Measurements from ENCODE around the gene PADI3.

Gene PADI3

GRCh38 chr1:17213782-17214148 is 35.1 kb upstream of the PADI3 start:
- H3K4me3 ChIP-seq (ENCODE audit: low read length), result no peak overlapping the region
- DNase-seq (ENCODE audit: low read depth, low spot score), result no peak

- no peak for DNase-seq (ENCODE audit: low read depth, low spot score)
- no peak overlapping the region for H3K4me3 ChIP-seq (ENCODE audit: low read length)
Observed at GRCh38 chr1:17214876-17215544, 33.9 kb upstream of the PADI3 start.

GRCh38 chr1:17215545-17215890 is 33.4 kb upstream of the PADI3 start:
- H3K4me3 ChIP-seq (ENCODE audit: low read length), result no peak overlapping the region
- DNase-seq (ENCODE audit: low read depth, low spot score), result no peak

- no peak overlapping the region for H3K4me3 ChIP-seq (ENCODE audit: low read length)
- no peak for DNase-seq (ENCODE audit: low read depth, low spot score)
Observed at GRCh38 chr1:17216078-17216477, 32.8 kb upstream of the PADI3 start.

- no peak overlapping the region for H3K4me3 ChIP-seq (ENCODE audit: low read length)
Observed at GRCh38 chr1:17217607-17218006, 31.3 kb upstream of the PADI3 start.

GRCh38 chr1:17218939-17219338 is 30.0 kb upstream of the PADI3 start:
- no peak for DNase-seq (ENCODE audit: low read depth, low spot score)
- no peak overlapping the region for H3K4me3 ChIP-seq (ENCODE audit: low read length)

More at GRCh38 chr1:17217607-17218006, 31.3 kb upstream of the PADI3 start:
- DNase-seq (ENCODE audit: low read depth, low spot score), result no peak

- no peak for DNase-seq (ENCODE audit: low read depth, low spot score)
- no peak overlapping the region for H3K4me3 ChIP-seq (ENCODE audit: low read length)
Observed at GRCh38 chr1:17220287-17220686, 28.6 kb upstream of the PADI3 start.

GRCh38 chr1:17222557-17222956 is 26.3 kb upstream of the PADI3 start:
- no peak overlapping the region for H3K4me3 ChIP-seq (ENCODE audit: low read length)
- DNase-seq (ENCODE audit: low read depth, low spot score), result no peak

GRCh38 chr1:17224434-17224833 is 24.5 kb upstream of the PADI3 start:
- H3K4me3 ChIP-seq (ENCODE audit: low read length), result no peak overlapping the region
- DNase-seq (ENCODE audit: low read depth, low spot score), result no peak

GRCh38 chr1:17225140-17225539 is 23.8 kb upstream of the PADI3 start:
- H3K4me3 ChIP-seq (ENCODE audit: low read length), result no peak overlapping the region
- no peak for DNase-seq (ENCODE audit: low read depth, low spot score)

- H3K4me3 ChIP-seq (ENCODE audit: low read length), result no peak overlapping the region
- no peak for DNase-seq (ENCODE audit: low read depth, low spot score)
Observed at GRCh38 chr1:17227358-17227915, 21.5 kb upstream of the PADI3 start.

GRCh38 chr1:17228619-17229018 is 20.3 kb upstream of the PADI3 start:
- no peak for DNase-seq (ENCODE audit: low read depth, low spot score)
- H3K4me3 ChIP-seq (ENCODE audit: low read length), result no peak overlapping the region

GRCh38 chr1:17229379-17229778 is 19.5 kb upstream of the PADI3 start:
- H3K4me3 ChIP-seq (ENCODE audit: low read length), result no peak overlapping the region
- DNase-seq (ENCODE audit: low read depth, low spot score), result no peak

GRCh38 chr1:17230106-17230505 is 18.8 kb upstream of the PADI3 start:
- H3K4me3 ChIP-seq (ENCODE audit: low read length), result no peak overlapping the region
- no peak for DNase-seq (ENCODE audit: low read depth, low spot score)

- H3K4me3 ChIP-seq (ENCODE audit: low read length), result no peak overlapping the region
- no peak for DNase-seq (ENCODE audit: low read depth, low spot score)
Observed at GRCh38 chr1:17230671-17231310, 18.1 kb upstream of the PADI3 start.

- H3K4me3 ChIP-seq (ENCODE audit: low read length), result no peak overlapping the region
- no peak for DNase-seq (ENCODE audit: low read depth, low spot score)
Observed at GRCh38 chr1:17232759-17233661, 15.9 kb upstream of the PADI3 start.

- H3K4me3 ChIP-seq (ENCODE audit: low read length), result no peak overlapping the region
- DNase-seq (ENCODE audit: low read depth, low spot score), result no peak
Observed at GRCh38 chr1:17233675-17234320, 15.1 kb upstream of the PADI3 start.

- H3K4me3 ChIP-seq (ENCODE audit: low read length), result no peak overlapping the region
- DNase-seq (ENCODE audit: low read depth, low spot score), result no peak
Observed at GRCh38 chr1:17234405-17234804, 14.5 kb upstream of the PADI3 start.

GRCh38 chr1:17235135-17235885 is 13.6 kb upstream of the PADI3 start:
- no peak for DNase-seq (ENCODE audit: low read depth, low spot score)
- no peak overlapping the region for H3K4me3 ChIP-seq (ENCODE audit: low read length)

Data from Jurkat, Clone E6-1 (cell line).